ENCODE results near the gene ARID2.

ARID2 gene

GRCh38 chr12:45883187-45883586, 153.7 kb downstream of the ARID2 start:
- no peak overlapping the region for H3K4me3 ChIP-seq (ENCODE audit: control insufficient read depth in 1 of 7, extremely low read depth in 1 of 7, insufficient read depth in 4 of 7, low read depth in 2 of 7, low read length in 6 of 7)
- peaks cover 12 to 62% (median 30%) of the 10 kb centered on the region in 4 experiments for H3K36me3 ChIP-seq (ENCODE audit: control insufficient read depth in 4 of 4, insufficient read depth in 4 of 4, low read length in 3 of 4)
- H3K4me1 ChIP-seq (ENCODE audit: control extremely low read depth in 1 of 4, control insufficient read depth in 4 of 4, insufficient read depth in 4 of 4, low read length in 3 of 4), result peaks cover 0 to 6% (median 3%) of the 10 kb centered on the region in 4 experiments
- ChIA-PET POLR2A (no interaction called here), CTCF (no interaction called here)
- no peak for DNase-seq
- peaks cover 3 to 12% (median 6%) of the 10 kb centered on the region in 5 experiments for H3K9me3 ChIP-seq (ENCODE audit: control extremely low read depth in 1 of 5, control insufficient read depth in 4 of 5, insufficient read depth in 2 of 5, low read depth in 1 of 5, low read length in 4 of 5)
- no peaks in the 10 kb centered on the region for H3K27me3 ChIP-seq (replicated peaks in 2 of 5; ENCODE audit: control insufficient read depth in 4 of 5, insufficient read depth in 5 of 5, low read length in 4 of 5)
- WGBS (ENCODE audit: insufficient coverage), result no CpG with 5 or more reads among the region's 1 CpG
- H3K27ac ChIP-seq (ENCODE audit: insufficient read depth in 1 of 2, low read depth in 1 of 2, low read length in 2 of 2, poor library complexity in 1 of 2, severe bottlenecking in 2 of 2), result no peak overlapping the region

- ChIA-PET CTCF (no interaction called here), POLR2A (no interaction called here)
- Histone ChIP-seq H3K36me3 (ENCODE audit: control insufficient read depth in 4 of 4, insufficient read depth in 4 of 4, low read length in 3 of 4) (peaks cover 9 to 51% (median 22%) of the 10 kb centered on the region in 4 experiments), H3K27me3 (replicated peaks in 2 of 5; ENCODE audit: control insufficient read depth in 4 of 5, insufficient read depth in 5 of 5, low read length in 4 of 5) (no peaks in the 10 kb centered on the region), H3K9me3 (ENCODE audit: control extremely low read depth in 1 of 5, control insufficient read depth in 4 of 5, insufficient read depth in 2 of 5, low read depth in 1 of 5, low read length in 4 of 5) (peaks cover 3 to 12% (median 6%) of the 10 kb centered on the region in 5 experiments), H3K4me1 (ENCODE audit: control extremely low read depth in 1 of 4, control insufficient read depth in 4 of 4, insufficient read depth in 4 of 4, low read length in 3 of 4) (no peaks in the 10 kb centered on the region), H3K4me3 (ENCODE audit: control insufficient read depth in 1 of 7, extremely low read depth in 1 of 7, insufficient read depth in 4 of 7, low read depth in 2 of 7, low read length in 6 of 7) (no peak overlapping the region), H3K27ac (ENCODE audit: insufficient read depth in 1 of 2, low read depth in 1 of 2, low read length in 2 of 2, poor library complexity in 1 of 2, severe bottlenecking in 2 of 2) (no peak overlapping the region)
- 100% methylated on average over 1 of the region's 1 CpG for WGBS (ENCODE audit: insufficient coverage)
- DNase-seq, result no peak
Measured at GRCh38 chr12:45886685-45887084, 157.2 kb downstream of the ARID2 start.

GRCh38 chr12:45887544-45887943, 158.0 kb downstream of the ARID2 start:
- no peaks in the 10 kb centered on the region for H3K27me3 ChIP-seq (replicated peaks in 2 of 5; ENCODE audit: control insufficient read depth in 4 of 5, insufficient read depth in 5 of 5, low read length in 4 of 5)
- WGBS (ENCODE audit: insufficient coverage), result 88% methylated on average over 3 of the region's 5 CpGs
- H3K36me3 ChIP-seq (ENCODE audit: control insufficient read depth in 4 of 4, insufficient read depth in 4 of 4, low read length in 3 of 4), result peaks cover 9 to 51% (median 24%) of the 10 kb centered on the region in 4 experiments
- CTCF ChIA-PET, result interaction anchor here (1.3 kb wide), 2 partner anchors 9 to 125 kb away, joined by 3 to 5 read pairs; no protein-coding TSS in a partner anchor
- no peaks in the 10 kb centered on the region for H3K4me1 ChIP-seq (ENCODE audit: control extremely low read depth in 1 of 4, control insufficient read depth in 4 of 4, insufficient read depth in 4 of 4, low read length in 3 of 4)
- H3K4me3 ChIP-seq (ENCODE audit: control insufficient read depth in 1 of 7, extremely low read depth in 1 of 7, insufficient read depth in 4 of 7, low read depth in 2 of 7, low read length in 6 of 7), result no peak overlapping the region
- POLR2A ChIA-PET, result interaction anchor here (0.6 kb wide), 1 partner anchor 91 kb away, joined by 3 read pairs; no protein-coding TSS in a partner anchor
- DNase-seq, result no peak
- no peak overlapping the region for H3K27ac ChIP-seq (ENCODE audit: insufficient read depth in 1 of 2, low read depth in 1 of 2, low read length in 2 of 2, poor library complexity in 1 of 2, severe bottlenecking in 2 of 2)
- peaks cover 3 to 12% (median 6%) of the 10 kb centered on the region in 5 experiments for H3K9me3 ChIP-seq (ENCODE audit: control extremely low read depth in 1 of 5, control insufficient read depth in 4 of 5, insufficient read depth in 2 of 5, low read depth in 1 of 5, low read length in 4 of 5)

- H3K9me3 ChIP-seq (ENCODE audit: control extremely low read depth in 1 of 5, control insufficient read depth in 4 of 5, insufficient read depth in 2 of 5, low read depth in 1 of 5, low read length in 4 of 5), result peaks cover 0 to 9% (median 3%) of the 10 kb centered on the region in 5 experiments
- ChIA-PET CTCF (no interaction called here), POLR2A (no interaction called here)
- no CpG with 5 or more reads among the region's 2 CpGs for WGBS (ENCODE audit: insufficient coverage)
- H3K4me1 ChIP-seq (ENCODE audit: control extremely low read depth in 1 of 4, control insufficient read depth in 4 of 4, insufficient read depth in 4 of 4, low read length in 3 of 4), result no peaks in the 10 kb centered on the region
- H3K4me3 ChIP-seq (ENCODE audit: control insufficient read depth in 1 of 7, extremely low read depth in 1 of 7, insufficient read depth in 4 of 7, low read depth in 2 of 7, low read length in 6 of 7), result no peak overlapping the region
- H3K27ac ChIP-seq (ENCODE audit: insufficient read depth in 1 of 2, low read depth in 1 of 2, low read length in 2 of 2, poor library complexity in 1 of 2, severe bottlenecking in 2 of 2), result no peak overlapping the region
- DNase-seq, result peak in 1 of 3 donors; percentile 9
- H3K36me3 ChIP-seq (ENCODE audit: control insufficient read depth in 4 of 4, insufficient read depth in 4 of 4, low read length in 3 of 4), result peaks cover 20 to 55% (median 35%) of the 10 kb centered on the region in 4 experiments
- H3K27me3 ChIP-seq (replicated peaks in 2 of 5; ENCODE audit: control insufficient read depth in 4 of 5, insufficient read depth in 5 of 5, low read length in 4 of 5), result no peaks in the 10 kb centered on the region
Measured at GRCh38 chr12:45890276-45890675, 160.8 kb downstream of the ARID2 start.

GRCh38 chr12:45893240-45893639, 163.7 kb downstream of the ARID2 start:
- 100% methylated on average over 2 of the region's 4 CpGs for WGBS (ENCODE audit: insufficient coverage)
- H3K27ac ChIP-seq (ENCODE audit: insufficient read depth in 1 of 2, low read depth in 1 of 2, low read length in 2 of 2, poor library complexity in 1 of 2, severe bottlenecking in 2 of 2), result no peak overlapping the region
- DNase-seq, result peak in 2 of 3 donors; percentile 14 to 17
- no peaks in the 10 kb centered on the region for H3K4me1 ChIP-seq (ENCODE audit: control extremely low read depth in 1 of 4, control insufficient read depth in 4 of 4, insufficient read depth in 4 of 4, low read length in 3 of 4)
- ChIA-PET CTCF (interaction anchor here (0.7 kb wide), 1 partner anchor 9 kb away, joined by 3 read pairs; no protein-coding TSS in a partner anchor), POLR2A (no interaction called here)
- H3K27me3 ChIP-seq (replicated peaks in 2 of 5; ENCODE audit: control insufficient read depth in 4 of 5, insufficient read depth in 5 of 5, low read length in 4 of 5), result no peaks in the 10 kb centered on the region
- H3K36me3 ChIP-seq (ENCODE audit: control insufficient read depth in 4 of 4, insufficient read depth in 4 of 4, low read length in 3 of 4), result peaks cover 27 to 62% (median 41%) of the 10 kb centered on the region in 4 experiments
- no peaks in the 10 kb centered on the region for H3K9me3 ChIP-seq (ENCODE audit: control extremely low read depth in 1 of 5, control insufficient read depth in 4 of 5, insufficient read depth in 2 of 5, low read depth in 1 of 5, low read length in 4 of 5)
- H3K4me3 ChIP-seq (ENCODE audit: control insufficient read depth in 1 of 7, extremely low read depth in 1 of 7, insufficient read depth in 4 of 7, low read depth in 2 of 7, low read length in 6 of 7), result no peak overlapping the region

- POLR2A ChIA-PET, result no interaction called here
- H3K4me3 ChIP-seq (ENCODE audit: control insufficient read depth in 1 of 7, extremely low read depth in 1 of 7, insufficient read depth in 4 of 7, low read depth in 2 of 7, low read length in 6 of 7), result no peak overlapping the region
- H3K27ac ChIP-seq (ENCODE audit: insufficient read depth in 1 of 2, low read depth in 1 of 2, low read length in 2 of 2, poor library complexity in 1 of 2, severe bottlenecking in 2 of 2), result no peak overlapping the region
- no peak for DNase-seq
- no peaks in the 10 kb centered on the region for H3K9me3 ChIP-seq (ENCODE audit: control extremely low read depth in 1 of 5, control insufficient read depth in 4 of 5, insufficient read depth in 2 of 5, low read depth in 1 of 5, low read length in 4 of 5)
- H3K27me3 ChIP-seq (replicated peaks in 2 of 5; ENCODE audit: control insufficient read depth in 4 of 5, insufficient read depth in 5 of 5, low read length in 4 of 5), result no peaks in the 10 kb centered on the region
- peaks cover 25 to 73% (median 46%) of the 10 kb centered on the region in 4 experiments for H3K36me3 ChIP-seq (ENCODE audit: control insufficient read depth in 4 of 4, insufficient read depth in 4 of 4, low read length in 3 of 4)
- 86% methylated on average over 4 of the region's 4 CpGs for WGBS (ENCODE audit: insufficient coverage)
- H3K4me1 ChIP-seq (ENCODE audit: control extremely low read depth in 1 of 4, control insufficient read depth in 4 of 4, insufficient read depth in 4 of 4, low read length in 3 of 4), result no peaks in the 10 kb centered on the region
- CTCF ChIA-PET, result interaction anchor here (1.6 kb wide), 1 partner anchor 14 kb away, joined by 5 read pairs; no protein-coding TSS in a partner anchor
Measured at GRCh38 chr12:45895961-45896360, 166.5 kb downstream of the ARID2 start.

GRCh38 chr12:45898094-45898493, 168.6 kb downstream of the ARID2 start:
- ChIA-PET CTCF (no interaction called here), POLR2A (no interaction called here)
- Histone ChIP-seq H3K4me1 (ENCODE audit: control extremely low read depth in 1 of 4, control insufficient read depth in 4 of 4, insufficient read depth in 4 of 4, low read length in 3 of 4) (no peaks in the 10 kb centered on the region), H3K4me3 (ENCODE audit: control insufficient read depth in 1 of 7, extremely low read depth in 1 of 7, insufficient read depth in 4 of 7, low read depth in 2 of 7, low read length in 6 of 7) (no peak overlapping the region), H3K9me3 (ENCODE audit: control extremely low read depth in 1 of 5, control insufficient read depth in 4 of 5, insufficient read depth in 2 of 5, low read depth in 1 of 5, low read length in 4 of 5) (no peaks in the 10 kb centered on the region), H3K27ac (ENCODE audit: insufficient read depth in 1 of 2, low read depth in 1 of 2, low read length in 2 of 2, poor library complexity in 1 of 2, severe bottlenecking in 2 of 2) (no peak overlapping the region), H3K36me3 (ENCODE audit: control insufficient read depth in 4 of 4, insufficient read depth in 4 of 4, low read length in 3 of 4) (peaks cover 23 to 65% (median 38%) of the 10 kb centered on the region in 4 experiments), H3K27me3 (replicated peaks in 2 of 5; ENCODE audit: control insufficient read depth in 4 of 5, insufficient read depth in 5 of 5, low read length in 4 of 5) (no peaks in the 10 kb centered on the region)
- no peak for DNase-seq
- WGBS (ENCODE audit: insufficient coverage), result no CpG with 5 or more reads among the region's 1 CpG

All from common myeloid progenitor, CD34-positive (primary cell).